ENCODE measurements around the gene CRMP1. TPM values are rescaled to one million over a fixed set of nuclear protein-coding genes. Genes with fewer than 3 reads are reported as not detected.

The CRMP1 gene
- total RNA-seq, 3 donors from 2014 or later (not counting 1 experiment from before 2014, with no cell fraction given), result not detected

GRCh38 chr4:5789141-5789540 lies 103.7 kb downstream of the CRMP1 start:
- H3K27ac Mint-ChIP-seq, result no peak overlapping the region
- Histone ChIP-seq H3K4me3 (ENCODE audit: low read length) (no peak overlapping the region), H3K36me3 (ENCODE audit: control insufficient read depth, insufficient read depth, low read length) (no peaks in the 10 kb centered on the region), H3K4me1 (ENCODE audit: control insufficient read depth, insufficient read depth, low read length) (no peaks in the 10 kb centered on the region), H3K9me3 (ENCODE audit: control insufficient read depth, insufficient read depth, low read length) (no peaks in the 10 kb centered on the region), H3K27ac (ENCODE audit: low read length) (no peak overlapping the region), H3K27me3 (ENCODE audit: control insufficient read depth, insufficient read depth, low read length) (no peaks in the 10 kb centered on the region)
- H3K4me1 Mint-ChIP-seq, result no peaks in the 10 kb centered on the region
- no peaks in the 10 kb centered on the region for H3K9me3 Mint-ChIP-seq
- H3K4me3 Mint-ChIP-seq, result no peak overlapping the region
- H3K27me3 Mint-ChIP-seq (ENCODE audit: low read depth in 2 of 2), result peaks cover 0 to 3% of the 10 kb centered on the region in 2 donors
- TF ChIP-seq CTCF (IDR thresholded peaks at IDR 0.05), result no peak
- WGBS (ENCODE audit: insufficient coverage), result 89% methylated on average over 5 of the region's 5 CpGs
- H3K36me3 Mint-ChIP-seq, result no peaks in the 10 kb centered on the region
- no peak for ATAC-seq
- no peak for DNase-seq
- intact Hi-C loops (cut with micrococcal nuclease), result no loop called here

- Histone ChIP-seq H3K9me3 (ENCODE audit: control insufficient read depth, insufficient read depth, low read length) (no peaks in the 10 kb centered on the region), H3K27ac (ENCODE audit: low read length) (no peak overlapping the region), H3K4me1 (ENCODE audit: control insufficient read depth, insufficient read depth, low read length) (no peaks in the 10 kb centered on the region), H3K27me3 (ENCODE audit: control insufficient read depth, insufficient read depth, low read length) (no peaks in the 10 kb centered on the region), H3K36me3 (ENCODE audit: control insufficient read depth, insufficient read depth, low read length) (no peaks in the 10 kb centered on the region), H3K4me3 (ENCODE audit: low read length) (no peak overlapping the region)
- no peak for TF ChIP-seq CTCF (IDR thresholded peaks at IDR 0.05)
- Mint-ChIP-seq H3K9me3 (no peaks in the 10 kb centered on the region), H3K27me3 (ENCODE audit: low read depth in 2 of 2) (peaks cover 0 to 3% of the 10 kb centered on the region in 2 donors), H3K4me3 (no peak overlapping the region), H3K27ac (no peak overlapping the region), H3K4me1 (no peaks in the 10 kb centered on the region), H3K36me3 (no peaks in the 10 kb centered on the region)
- WGBS (ENCODE audit: insufficient coverage), result 40% methylated on average over 2 of the region's 2 CpGs
- no peak for ATAC-seq
- DNase-seq, result no peak
- intact Hi-C loops (cut with micrococcal nuclease), result no loop called here
Observed at GRCh38 chr4:5788144-5788543, 104.7 kb downstream of the CRMP1 start.

GRCh38 chr4:5787311-5787710 lies 105.6 kb downstream of the CRMP1 start:
- intact Hi-C loops (cut with micrococcal nuclease), result no loop called here
- Mint-ChIP-seq H3K9me3 (no peaks in the 10 kb centered on the region), H3K27me3 (ENCODE audit: low read depth in 2 of 2) (peaks cover 0 to 6% of the 10 kb centered on the region in 2 donors), H3K27ac (no peak overlapping the region), H3K36me3 (no peaks in the 10 kb centered on the region), H3K4me1 (no peaks in the 10 kb centered on the region), H3K4me3 (no peak overlapping the region)
- Histone ChIP-seq H3K27me3 (ENCODE audit: control insufficient read depth, insufficient read depth, low read length) (no peaks in the 10 kb centered on the region), H3K9me3 (ENCODE audit: control insufficient read depth, insufficient read depth, low read length) (no peaks in the 10 kb centered on the region), H3K4me1 (ENCODE audit: control insufficient read depth, insufficient read depth, low read length) (no peaks in the 10 kb centered on the region), H3K36me3 (ENCODE audit: control insufficient read depth, insufficient read depth, low read length) (no peaks in the 10 kb centered on the region), H3K4me3 (ENCODE audit: low read length) (no peak overlapping the region), H3K27ac (ENCODE audit: low read length) (no peak overlapping the region)
- ATAC-seq (no peak), DNase-seq (no peak)
- TF ChIP-seq CTCF (IDR thresholded peaks at IDR 0.05), result no peak
- WGBS (ENCODE audit: insufficient coverage), result 93% methylated on average over 8 of the region's 8 CpGs
